Urinary bladder (tissue), 4 donors: Measurements from ENCODE around the gene TNFSF11. TPM values are rescaled to one million over a fixed set of nuclear protein-coding genes. Genes with fewer than 3 reads are reported as not detected.

Experiments used
- DNase-seq: peaks from one replicate; pipeline ENCODE4 v3.0.0-alpha.2; 2015; ENCODE audit errors: extremely low spot score
- H3K27ac ChIP-seq: one replicate; pipeline ENCODE4 v1.5.1; 2013; ENCODE audit warnings: low read depth, mild to moderate bottlenecking, moderate library complexity
- H3K36me3 ChIP-seq: one replicate; pipeline ENCODE4 v1.6.1; 2013; ENCODE audit warnings: mild to moderate bottlenecking, moderate library complexity; ENCODE audit not compliant: insufficient read depth
- H3K4me1 ChIP-seq: one replicate; pipeline ENCODE4 v1.6.1; 2013; ENCODE audit warnings: mild to moderate bottlenecking, moderate library complexity; ENCODE audit not compliant: insufficient read depth
- H3K4me3 ChIP-seq: one replicate; pipeline ENCODE4 v1.5.1; 2013; ENCODE audit warnings: low read depth, low read length
- WGBS: extraction: QIAGEN DNeasy Blood & Tissue Kit; methylation state at CpG from one replicate; pipeline ENCODE4 v1.1.7; 2013; 5-methylcytosine and 5-hydroxymethylcytosine counted together
- polyA plus RNA-seq: library from polyadenylated mRNA; stranded (reverse); fragments of 200-250 nt; gene quantifications from one replicate; pipeline ENCODE4 v1.2.3, GENCODE V29; 2013
- total RNA-seq: library from RNA; depleted of rRNA; stranded (reverse); fragments of >200 nt; gene quantifications from one replicate; pipeline ENCODE4 v1.2.3, GENCODE V29; 2014
- donor health status: healthy with polysubstance abuse.
- donor health status: healthy.

TNFSF11 gene
- total and polyA plus RNA-seq, 2 donors: 0.26 to 0.47 TPM

GRCh38 chr13:42607546-42607945 is 33.6 kb downstream of the TNFSF11 start:
- 89% methylated on average over 2 of the region's 2 CpGs for WGBS
- DNase-seq: no peak
- no peak overlapping the region for H3K27ac ChIP-seq

DNA sequence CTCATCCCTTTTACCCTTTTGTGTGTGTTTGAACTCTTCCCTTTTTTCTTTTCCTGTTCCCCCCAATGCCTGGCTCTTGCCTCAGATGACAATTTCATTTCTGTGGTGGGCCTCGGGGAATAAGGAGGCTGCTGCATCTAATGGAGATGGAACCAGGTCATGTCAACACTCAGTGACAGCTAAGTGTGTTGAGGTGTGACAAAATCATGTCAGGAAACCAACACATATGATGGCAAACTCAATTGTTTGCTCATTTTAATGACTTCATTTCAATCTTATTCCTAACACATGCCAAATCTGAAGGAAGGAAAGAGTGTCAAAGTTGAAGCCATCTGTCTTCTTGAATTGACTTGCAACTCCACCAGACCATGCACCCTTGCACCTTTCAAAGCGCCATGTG is 36.7 kb downstream of the TNFSF11 start:
- WGBS: 71% methylated on average over 2 of the region's 2 CpGs
- Histone ChIP-seq H3K4me3 (no peak overlapping the region), H3K36me3 (no peaks in the 10 kb centered on the region), H3K4me1 (no peaks in the 10 kb centered on the region), H3K27ac (no peak overlapping the region)
- no peak for DNase-seq

More at GRCh38 chr13:42607546-42607945, 33.6 kb downstream of the TNFSF11 start:
- H3K36me3 ChIP-seq: no peaks in the 10 kb centered on the region
- H3K4me1 ChIP-seq: no peaks in the 10 kb centered on the region
- H3K4me3 ChIP-seq: no peak overlapping the region

DNA sequence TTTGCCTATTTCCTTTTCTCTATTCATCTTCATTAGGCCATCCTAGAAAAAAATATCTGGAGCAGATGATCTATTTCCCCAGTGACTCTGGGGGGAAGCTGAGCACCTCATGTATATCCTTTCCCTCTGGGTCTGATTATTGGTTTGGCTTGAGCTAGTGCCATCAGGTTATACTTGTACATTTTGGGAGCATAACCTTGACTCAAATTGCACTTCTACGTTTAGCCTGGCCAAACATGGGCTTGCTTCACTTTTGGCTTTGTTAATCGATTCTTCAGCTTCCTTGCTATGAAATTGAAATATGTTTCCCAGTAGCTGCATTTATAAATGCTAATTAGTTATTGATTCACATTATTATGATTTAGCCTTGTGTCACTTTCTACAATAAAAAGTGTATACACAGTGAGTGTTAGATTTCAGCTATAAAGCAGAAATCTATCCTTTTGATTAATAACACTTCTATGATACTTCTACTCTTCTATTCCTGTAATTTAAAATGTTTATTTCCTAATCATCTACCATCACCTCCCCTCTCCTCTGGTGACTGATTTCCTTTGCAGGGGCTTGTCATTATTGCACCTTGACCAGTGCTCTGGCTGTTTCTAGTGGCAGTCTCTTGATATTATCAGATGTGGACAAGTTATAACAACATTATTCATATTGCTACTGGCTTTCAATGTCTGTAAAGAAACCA is 37.3 kb downstream of the TNFSF11 start:
- no peaks in the 10 kb centered on the region for H3K36me3 ChIP-seq
- H3K4me1 ChIP-seq: no peaks in the 10 kb centered on the region
- no peak overlapping the region for H3K27ac ChIP-seq
- 85% methylated on average over 2 of the region's 2 CpGs for WGBS
- DNase-seq: no peak
- H3K4me3 ChIP-seq: no peak overlapping the region

DNA sequence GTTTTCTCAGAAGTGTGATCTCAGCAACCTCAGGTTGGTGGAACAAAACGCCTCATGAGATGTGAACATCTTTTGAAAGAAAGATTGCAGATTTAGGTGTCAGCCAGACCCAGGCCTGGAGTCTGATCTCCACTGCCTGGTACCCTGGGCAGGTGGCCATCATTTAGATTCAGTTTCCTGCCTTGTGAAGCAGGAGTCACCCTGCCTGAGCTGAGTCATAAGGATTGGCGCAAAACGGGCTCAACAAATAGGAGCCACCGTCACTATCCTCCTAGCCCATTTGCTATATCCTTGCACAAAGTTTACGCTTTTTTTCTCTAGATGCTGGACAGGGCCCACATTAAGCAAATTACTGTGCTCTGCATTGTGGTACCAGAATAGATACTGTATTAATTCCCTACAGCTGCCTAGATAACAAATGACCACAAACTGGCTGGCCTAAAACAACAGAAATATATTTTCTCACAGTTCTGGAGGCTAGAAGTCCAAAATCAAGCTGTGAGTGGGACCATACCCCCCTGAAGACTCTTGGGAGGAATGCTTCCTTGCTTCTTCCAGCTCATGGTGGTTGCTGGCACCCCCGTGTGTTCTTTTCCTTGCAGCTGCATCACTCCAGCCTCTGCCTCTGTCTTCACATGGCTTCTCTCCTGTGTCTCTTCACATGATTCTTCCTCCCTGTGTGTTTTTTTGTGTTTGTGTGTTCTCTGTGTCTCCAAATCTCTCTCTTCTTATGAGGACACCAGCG is 38.2 kb downstream of the TNFSF11 start:
- no peak for DNase-seq
- no peak overlapping the region for H3K4me3 ChIP-seq
- H3K36me3 ChIP-seq: no peaks in the 10 kb centered on the region
- H3K27ac ChIP-seq: no peak overlapping the region
- no peaks in the 10 kb centered on the region for H3K4me1 ChIP-seq
- 77% methylated on average over 7 of the region's 7 CpGs for WGBS

DNA sequence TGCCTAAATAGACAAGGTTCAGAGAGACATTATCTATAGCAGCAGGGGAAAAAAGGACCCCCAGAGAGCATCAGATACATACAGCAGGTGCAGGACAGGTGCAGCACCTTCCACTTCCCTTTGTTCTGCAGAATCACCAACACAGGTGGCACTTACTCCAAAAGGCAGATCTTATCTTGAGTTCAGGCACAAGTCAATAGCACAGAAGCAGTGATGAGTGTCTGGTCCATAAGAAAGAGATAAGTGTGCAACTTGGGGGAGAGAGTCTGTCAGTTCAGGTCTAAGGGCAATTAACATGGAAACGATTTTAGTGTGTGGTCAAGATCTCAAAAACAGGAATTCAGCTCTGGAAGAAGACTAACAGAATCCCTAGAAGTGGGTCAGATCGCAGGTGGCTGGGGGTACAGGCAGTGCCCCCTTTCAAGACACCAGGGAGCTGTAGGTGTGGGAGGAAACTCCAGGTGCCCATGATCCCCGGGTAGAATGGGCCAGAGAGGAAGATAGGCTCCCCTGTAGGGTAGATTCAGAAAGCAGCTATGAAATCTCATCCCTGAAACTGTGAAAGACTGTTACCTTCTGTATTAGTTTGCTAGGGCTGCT is 40.6 kb downstream of the TNFSF11 start:
- Histone ChIP-seq H3K4me1 (no peaks in the 10 kb centered on the region), H3K36me3 (no peaks in the 10 kb centered on the region), H3K27ac (no peak overlapping the region), H3K4me3 (no peak overlapping the region)
- no peak for DNase-seq
- 73% methylated on average over 3 of the region's 3 CpGs for WGBS

DNA sequence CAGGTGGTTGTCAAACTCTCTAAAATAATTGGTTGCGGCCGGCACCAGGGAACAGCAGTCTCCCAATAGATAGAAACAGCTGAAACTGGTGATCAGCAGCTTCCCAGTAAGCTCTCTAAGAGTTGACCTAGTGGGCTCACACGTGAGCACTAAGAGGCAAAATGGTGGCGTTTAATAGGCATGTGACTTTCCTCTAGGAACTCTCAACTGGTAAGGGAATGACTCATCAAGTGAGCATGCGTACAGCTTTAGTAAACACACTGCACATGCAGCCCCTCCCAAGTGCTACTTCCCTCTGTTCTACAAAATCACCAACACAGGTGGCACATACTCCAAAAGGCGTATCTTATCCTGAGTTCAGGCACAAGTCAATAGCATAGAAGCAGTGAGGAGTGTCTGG is 41.7 kb downstream of the TNFSF11 start:
- no peak overlapping the region for H3K27ac ChIP-seq
- no peak overlapping the region for H3K4me3 ChIP-seq
- WGBS: 85% methylated on average over 6 of the region's 6 CpGs
- H3K36me3 ChIP-seq: no peaks in the 10 kb centered on the region
- no peak for DNase-seq
- H3K4me1 ChIP-seq: no peaks in the 10 kb centered on the region

DNA sequence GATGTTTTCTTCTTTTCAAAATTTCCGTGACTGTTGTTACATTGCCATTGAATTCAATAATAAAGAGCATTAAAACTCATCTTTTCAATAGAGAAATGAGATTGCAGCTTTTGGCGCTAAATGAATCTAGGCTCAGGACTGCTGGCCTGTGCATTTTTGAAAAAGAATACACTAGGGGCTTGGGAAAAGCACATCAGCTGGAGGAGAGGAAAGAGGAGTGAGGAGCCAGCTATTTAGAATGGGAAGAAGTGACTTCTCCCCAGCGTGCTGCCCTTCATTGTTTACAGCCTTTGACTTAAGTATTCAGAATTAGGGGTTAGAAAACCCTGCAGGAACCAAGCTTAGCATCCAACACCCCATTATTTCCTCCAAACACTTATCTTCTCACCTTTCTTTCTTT is 43.3 kb downstream of the TNFSF11 start:
- 79% methylated on average over 3 of the region's 3 CpGs for WGBS
- no peaks in the 10 kb centered on the region for H3K4me1 ChIP-seq
- H3K36me3 ChIP-seq: no peaks in the 10 kb centered on the region
- DNase-seq: no peak
- no peak overlapping the region for H3K27ac ChIP-seq
- no peak overlapping the region for H3K4me3 ChIP-seq

GRCh38 chr13:42623916-42624315 is 50.0 kb downstream of the TNFSF11 start:
- Histone ChIP-seq H3K4me3 (no peak overlapping the region), H3K36me3 (no peaks in the 10 kb centered on the region), H3K4me1 (no peaks in the 10 kb centered on the region), H3K27ac (no peak overlapping the region)
- no peak for DNase-seq
- WGBS: 62% methylated on average over 2 of the region's 2 CpGs

- 93% methylated on average over 3 of the region's 3 CpGs for WGBS
- Histone ChIP-seq H3K36me3 (no peaks in the 10 kb centered on the region), H3K4me1 (no peaks in the 10 kb centered on the region), H3K4me3 (no peak overlapping the region), H3K27ac (no peak overlapping the region)
- no peak for DNase-seq
Measured at GRCh38 chr13:42625611-42626010, 51.7 kb downstream of the TNFSF11 start.

DNA sequence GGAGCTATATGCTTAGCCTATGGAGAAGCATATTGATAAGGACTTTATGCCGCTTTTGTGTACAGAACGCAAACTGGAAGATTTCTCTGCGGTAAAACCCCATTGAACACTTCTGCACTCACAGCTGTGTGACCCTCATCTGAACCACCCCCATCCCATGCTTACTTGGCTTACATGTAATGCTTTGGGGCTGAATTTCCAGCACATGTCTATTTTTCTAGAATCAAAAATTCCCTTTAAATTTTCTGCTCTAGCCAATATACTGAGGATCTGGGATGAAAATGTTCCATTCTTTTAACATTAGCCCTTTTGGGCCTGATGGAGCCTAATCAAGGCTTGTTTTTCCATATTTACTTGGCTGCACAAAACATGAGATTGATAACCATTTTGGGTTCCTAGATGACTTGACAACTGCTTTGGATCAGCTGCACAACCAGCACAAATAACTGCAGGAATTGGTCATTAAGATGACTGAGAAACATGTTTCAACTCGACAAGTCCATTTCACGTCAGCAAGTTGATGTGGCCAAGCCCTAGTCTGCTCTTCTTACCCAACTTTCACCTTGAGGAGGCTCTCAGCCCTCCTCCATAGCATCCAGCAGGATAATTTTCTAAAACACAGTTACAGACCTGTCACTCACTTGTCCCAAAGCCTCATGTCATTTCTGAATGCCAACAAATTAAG is 52.4 kb downstream of the TNFSF11 start:
- WGBS: 88% methylated on average over 5 of the region's 5 CpGs
- DNase-seq: no peak

DNA sequence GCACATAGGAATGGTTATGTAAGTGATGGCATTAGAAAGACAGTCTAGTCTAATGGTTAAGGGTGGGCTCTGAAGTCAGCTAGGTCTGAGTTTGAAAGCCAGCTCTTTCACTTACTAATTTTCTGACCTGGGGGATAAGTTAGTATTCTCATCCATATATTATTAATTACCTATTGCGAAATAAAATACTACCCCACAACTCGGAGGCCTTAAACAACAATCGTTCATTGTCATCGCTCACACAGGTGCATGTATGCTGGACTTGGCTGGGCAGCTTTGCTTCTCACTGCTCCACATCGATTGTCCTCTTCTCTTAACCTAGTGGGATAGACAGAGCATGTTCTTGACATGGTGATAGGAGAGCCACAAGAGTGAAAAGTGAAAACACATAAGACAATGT is 54.7 kb downstream of the TNFSF11 start:
- WGBS: 93% methylated on average over 5 of the region's 5 CpGs

More for the DNA sequence above, 52.4 kb downstream of the TNFSF11 start:
- no peak overlapping the region for H3K4me3 ChIP-seq
- H3K36me3 ChIP-seq: no peaks in the 10 kb centered on the region
- no peak overlapping the region for H3K27ac ChIP-seq
- no peaks in the 10 kb centered on the region for H3K4me1 ChIP-seq

GRCh38 chr13:42631181-42631580 is 57.2 kb downstream of the TNFSF11 start:
- DNase-seq: no peak

More for the DNA sequence above, 54.7 kb downstream of the TNFSF11 start:
- no peak for DNase-seq
- Histone ChIP-seq H3K4me1 (no peaks in the 10 kb centered on the region), H3K36me3 (no peaks in the 10 kb centered on the region), H3K4me3 (no peak overlapping the region), H3K27ac (no peak overlapping the region)

GRCh38 chr13:42633495-42633894 is 59.5 kb downstream of the TNFSF11 start:
- Histone ChIP-seq H3K4me3 (no peak overlapping the region), H3K27ac (no peak overlapping the region), H3K4me1 (no peaks in the 10 kb centered on the region), H3K36me3 (no peaks in the 10 kb centered on the region)
- no peak for DNase-seq

More at GRCh38 chr13:42631181-42631580, 57.2 kb downstream of the TNFSF11 start:
- Histone ChIP-seq H3K36me3 (no peaks in the 10 kb centered on the region), H3K4me3 (no peak overlapping the region), H3K27ac (no peak overlapping the region), H3K4me1 (no peaks in the 10 kb centered on the region)
- WGBS: 61% methylated on average over 1 of the region's 1 CpG
